Stimulated activated CD8-positive, alpha-beta memory T cell treated with anti-CD3 and anti-CD28 coated beads, Interleukin-12 subunit alpha, Interleukin-12 subunit beta, amount 100 ng/mL, for 24 hours (primary cell): ENCODE results near the gene MACROD2.

ENCODE experiments used
- DNase-seq: peaks from one replicate; pipeline ENCODE4 v3.0.0-alpha.2; 2020; ENCODE audit errors: extremely low read depth

Gene MACROD2

DNA sequence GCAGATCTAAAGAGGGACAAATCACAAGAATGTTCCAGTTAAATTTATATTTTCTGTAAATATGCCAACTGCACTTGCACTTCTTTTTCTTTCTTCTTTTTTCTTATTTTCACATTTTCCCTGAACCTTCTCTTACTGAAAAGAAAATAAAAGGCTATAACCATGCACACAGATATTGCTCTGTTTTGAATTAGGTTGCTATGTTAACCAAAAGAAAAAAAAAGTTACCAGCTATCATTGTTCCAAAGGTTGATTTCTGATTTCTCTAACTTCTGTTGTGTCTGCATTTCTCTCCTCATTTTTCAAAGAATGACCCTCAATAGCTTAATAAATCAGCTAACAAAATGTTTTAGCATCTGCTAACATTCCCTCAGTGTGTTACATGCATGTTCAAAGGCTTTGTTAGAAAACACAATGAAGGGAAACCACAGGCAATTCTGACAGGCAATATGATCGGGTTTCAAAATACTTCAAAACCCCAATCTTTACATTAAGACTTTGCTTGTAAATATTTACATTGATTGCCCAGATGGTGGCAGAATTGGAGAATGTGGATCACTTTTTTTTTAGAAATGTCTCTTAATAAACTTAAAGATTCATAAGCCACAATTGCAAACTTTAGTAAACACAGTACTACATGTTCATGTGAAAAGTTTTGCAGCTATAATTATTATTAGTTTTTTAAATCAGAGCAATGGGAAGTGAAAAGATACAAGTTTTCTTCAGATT lies 1270.4 kb downstream of the MACROD2 start:
- no peak for DNase-seq

DNA sequence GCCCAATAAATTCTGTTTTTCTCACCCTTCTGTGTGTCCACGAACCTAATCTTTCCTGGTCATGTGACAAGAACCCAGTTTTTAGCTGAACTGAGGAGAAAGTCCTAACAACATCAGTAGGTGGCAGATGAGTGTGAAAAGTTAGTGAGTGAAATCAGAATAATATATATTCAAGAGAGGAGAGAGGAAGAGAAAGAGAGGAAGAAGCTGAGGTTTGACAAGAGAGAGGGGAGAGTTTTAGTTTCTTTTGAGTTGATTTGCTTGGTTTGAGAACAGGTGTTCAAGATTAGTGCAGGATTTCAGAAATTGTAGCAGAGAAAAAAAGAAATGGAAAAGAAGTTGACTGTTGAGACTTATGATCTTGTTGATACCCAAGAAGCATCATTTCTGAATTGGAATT lies 1272.6 kb downstream of the MACROD2 start:
- no peak for DNase-seq

DNA sequence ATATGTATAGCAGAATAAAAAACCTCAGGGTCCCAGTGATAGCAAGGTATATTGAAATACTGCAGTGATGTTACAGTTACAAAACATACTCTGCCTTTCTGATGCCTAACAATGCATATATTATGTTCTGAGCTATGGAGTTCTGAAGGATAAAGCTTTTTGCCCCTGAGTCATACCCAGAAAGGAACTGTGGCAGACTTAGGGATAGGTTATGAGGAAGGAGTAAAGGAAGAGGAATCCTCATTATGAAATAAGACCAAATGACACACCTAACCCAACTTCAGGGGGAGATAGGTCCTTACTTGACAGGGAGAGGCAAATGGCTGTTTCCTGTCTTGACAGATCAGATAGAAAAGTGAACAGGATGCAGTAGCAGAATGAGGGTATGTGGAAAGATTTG lies 1282.7 kb downstream of the MACROD2 start:
- no peak for DNase-seq

DNA sequence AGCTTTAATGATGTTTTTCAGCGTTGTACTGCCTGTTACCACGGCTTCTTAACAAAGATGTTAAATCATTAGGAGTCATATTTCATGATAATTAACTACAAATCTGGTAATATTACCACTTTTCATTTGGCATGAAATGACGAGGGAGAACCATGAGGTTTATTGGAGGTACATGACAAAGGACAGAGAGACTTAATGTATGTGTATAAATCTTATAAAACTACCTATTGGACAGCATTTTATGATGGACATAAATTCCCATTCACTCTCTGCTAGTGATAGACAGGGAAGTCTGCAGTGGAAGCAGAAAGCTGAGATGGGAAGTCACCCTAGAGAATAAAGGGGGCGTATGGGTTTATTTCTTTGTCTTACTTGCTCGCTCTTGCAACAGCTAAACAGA lies 1292.0 kb downstream of the MACROD2 start:
- no peak for DNase-seq

DNA sequence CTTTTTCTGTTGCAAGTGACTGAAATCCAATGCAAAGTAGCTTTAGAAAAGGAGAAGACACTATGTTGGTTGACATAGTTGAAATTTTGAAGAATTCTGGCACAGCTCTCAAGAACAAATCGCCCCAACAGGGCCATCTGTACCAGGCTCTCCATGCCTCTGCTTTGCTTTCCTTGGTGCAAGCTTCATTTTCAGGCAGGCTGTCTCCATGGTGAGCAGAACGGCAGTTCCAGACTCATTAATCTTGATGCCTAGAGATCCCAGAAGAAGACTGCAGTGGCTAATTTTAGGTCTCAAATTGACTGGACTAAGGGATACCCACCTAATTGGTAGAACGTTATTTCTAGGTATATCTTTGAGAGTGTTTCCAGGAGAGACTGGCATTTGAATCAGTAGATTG lies 1292.8 kb downstream of the MACROD2 start:
- no peak for DNase-seq

DNA sequence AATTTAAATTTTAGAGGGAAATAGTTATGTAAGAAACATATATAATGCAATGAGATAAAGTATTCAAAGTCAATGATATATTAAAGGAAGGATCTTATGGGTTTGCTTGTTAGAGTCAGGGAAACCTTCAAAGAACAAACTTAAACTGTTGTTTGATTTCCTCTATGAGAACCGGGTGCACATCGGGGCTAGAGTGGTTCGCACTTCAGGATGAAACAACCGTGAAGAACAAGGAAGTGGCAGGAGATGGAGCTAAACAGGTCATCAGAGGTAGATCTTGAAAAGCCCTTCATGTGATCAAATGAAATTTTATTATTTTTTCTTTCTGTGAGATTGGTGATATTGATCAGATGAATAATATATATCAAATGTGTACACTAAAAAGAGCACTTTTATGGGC lies 1294.0 kb downstream of the MACROD2 start:
- DNase-seq = no peak

DNA sequence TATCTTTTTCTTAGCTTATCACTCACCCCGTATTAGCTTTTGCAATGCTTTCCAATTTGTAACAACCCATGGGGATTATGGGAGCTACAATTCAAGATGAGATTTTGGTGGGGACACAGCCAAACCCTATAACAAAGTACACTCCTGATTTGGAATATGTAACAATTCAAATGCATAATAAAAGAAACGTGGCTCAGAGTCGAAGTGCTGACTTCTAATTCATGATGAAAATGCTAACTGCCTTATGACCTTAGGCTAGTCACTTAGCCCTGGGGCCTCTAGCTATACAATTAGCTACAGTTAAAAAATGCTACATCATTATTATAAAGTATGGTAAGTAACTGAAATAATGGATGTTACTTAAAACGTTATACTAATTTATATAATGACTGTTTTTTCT lies 1297.1 kb downstream of the MACROD2 start:
- DNase-seq = no peak

DNA sequence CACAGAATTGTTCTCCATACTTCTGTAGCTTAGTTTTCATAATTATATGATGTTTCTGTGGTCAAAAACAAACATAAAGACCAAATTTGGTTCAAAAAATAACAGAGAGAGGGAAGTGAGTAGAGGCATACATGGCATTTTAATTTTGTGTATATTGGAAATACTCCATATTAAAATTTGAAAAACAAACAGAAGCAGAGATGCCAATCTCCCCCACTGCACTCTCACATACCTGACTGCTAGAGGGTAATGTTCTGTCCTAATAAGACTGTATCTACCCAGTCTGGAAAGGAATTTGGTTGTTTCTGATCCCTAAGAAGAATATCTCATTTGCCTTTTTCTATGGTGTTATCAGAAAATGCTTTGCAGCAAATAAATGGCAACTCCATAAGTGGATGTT lies 1301.1 kb downstream of the MACROD2 start:
- no peak for DNase-seq

DNA sequence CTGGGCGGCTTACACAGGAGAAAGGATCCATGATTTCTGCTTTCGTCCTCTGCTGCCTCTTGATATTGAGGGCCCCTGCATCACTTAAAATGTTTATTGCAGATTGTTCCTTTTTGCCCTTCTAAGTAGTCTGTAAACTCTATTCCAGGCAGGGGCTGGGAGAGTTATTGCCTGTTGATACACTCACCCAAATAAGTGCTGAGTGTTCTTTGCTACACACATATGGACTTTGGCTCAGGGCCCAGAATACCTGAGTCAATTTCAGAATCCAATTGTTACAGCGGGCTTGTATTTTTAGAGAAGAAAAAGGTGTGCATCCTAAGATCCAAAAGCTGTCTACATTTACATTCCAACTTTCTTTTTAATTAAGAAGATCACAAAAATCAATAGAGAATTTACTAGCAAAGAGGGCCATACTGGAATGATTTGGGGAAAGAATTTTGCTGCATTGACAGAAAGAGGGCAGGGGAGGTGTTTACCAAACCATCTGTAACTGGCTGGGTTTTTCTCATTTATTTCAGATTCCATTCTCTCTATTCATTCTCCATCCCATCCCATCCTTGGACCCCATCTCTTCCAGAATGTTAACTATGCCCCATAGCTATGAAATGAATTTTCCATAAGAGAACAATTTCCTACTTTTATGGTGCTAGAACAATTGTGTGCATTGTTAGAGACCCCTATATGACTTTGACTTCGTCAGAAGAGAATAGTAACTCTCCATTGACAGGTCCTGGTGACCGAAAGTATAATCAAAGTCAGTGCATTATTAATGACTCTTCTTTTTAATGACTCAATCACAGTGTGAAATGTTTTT lies 1302.0 kb downstream of the MACROD2 start:
- DNase-seq = no peak

DNA sequence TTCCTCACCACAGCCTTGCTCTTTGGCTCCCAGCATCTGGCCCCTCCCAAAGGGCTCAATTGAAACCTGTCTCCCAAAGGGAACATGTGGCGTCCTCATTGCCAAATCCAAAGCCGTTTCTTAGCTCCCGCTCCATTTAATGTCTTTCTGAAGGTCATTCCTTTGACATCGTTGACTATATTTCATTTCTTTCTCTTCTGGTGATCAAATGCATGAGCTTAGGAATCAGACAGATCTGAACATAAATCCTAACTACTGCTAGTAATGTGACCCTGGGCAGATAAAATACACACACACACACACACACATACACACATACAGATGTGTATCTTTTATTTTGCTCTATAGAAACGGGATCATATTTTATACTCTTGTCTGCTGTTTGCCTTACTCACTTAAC lies 1306.8 kb downstream of the MACROD2 start:
- no peak for DNase-seq

DNA sequence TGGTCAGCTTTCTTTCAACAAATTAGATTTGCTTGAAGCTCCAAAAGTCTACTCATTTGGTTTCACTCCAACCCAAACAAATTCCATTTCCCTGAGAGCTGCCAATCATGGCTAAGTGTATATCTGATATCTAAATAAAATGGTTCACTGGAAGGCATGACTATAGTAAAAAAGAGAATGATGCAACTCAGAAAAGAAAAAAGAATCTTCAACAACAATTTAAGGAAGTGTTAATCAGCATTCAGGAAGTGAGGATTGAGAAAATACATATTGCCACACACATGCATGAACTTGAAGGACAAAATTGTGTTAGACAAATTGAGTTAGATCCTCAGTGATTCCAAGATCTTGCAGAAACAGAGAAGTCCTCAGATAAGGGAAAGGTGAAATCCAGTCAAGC lies 1315.0 kb downstream of the MACROD2 start:
- DNase-seq = no peak

DNA sequence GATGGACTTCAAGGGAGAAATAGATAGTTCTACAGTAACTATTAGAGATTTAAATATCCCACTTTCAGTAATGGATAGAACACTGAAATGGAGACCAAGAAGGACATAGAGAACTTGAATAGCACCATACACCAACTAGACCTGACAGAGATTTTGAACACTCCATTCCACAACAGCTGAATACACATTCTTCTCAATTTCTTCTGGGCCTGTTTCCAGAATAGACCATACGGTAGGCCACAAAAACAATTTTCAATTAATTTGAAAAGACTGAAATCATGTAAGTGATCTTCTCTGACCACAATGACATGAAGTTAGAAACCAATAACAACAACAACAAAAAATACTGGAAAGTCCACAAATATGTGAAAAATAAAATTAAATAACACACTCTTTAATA lies 1321.2 kb downstream of the MACROD2 start:
- no peak for DNase-seq

DNA sequence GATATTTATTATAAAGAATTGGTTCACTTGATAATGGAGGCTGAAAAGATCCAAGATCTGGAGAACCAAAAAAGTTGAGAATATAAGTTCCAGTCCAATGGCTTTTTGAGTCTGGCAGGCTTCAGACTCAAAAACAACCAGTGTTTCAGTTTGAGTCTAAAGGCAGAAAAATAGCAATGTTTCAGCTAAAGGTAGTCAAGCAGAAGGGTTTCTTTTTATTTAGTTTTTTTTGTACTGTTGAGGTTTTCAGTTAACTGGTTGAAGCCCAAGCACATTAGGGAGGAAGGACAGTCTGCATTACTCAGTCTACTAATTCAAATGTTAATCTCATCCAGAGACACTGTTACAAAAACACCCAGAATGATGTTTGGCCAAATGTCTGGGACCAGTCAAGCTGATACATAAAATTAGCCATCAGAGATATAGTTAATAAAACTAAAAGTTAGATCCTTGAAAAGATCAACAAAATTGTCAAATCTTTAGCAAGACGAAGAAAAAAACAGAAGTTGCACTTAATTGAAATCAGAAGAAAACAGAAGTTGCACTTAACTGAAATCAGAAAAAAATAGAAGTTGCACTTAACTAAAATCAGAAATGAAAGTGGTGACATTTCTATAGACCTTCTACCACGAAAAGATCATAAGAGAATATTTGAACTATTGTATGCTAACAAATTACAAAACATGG lies 1322.4 kb downstream of the MACROD2 start:
- no peak for DNase-seq

DNA sequence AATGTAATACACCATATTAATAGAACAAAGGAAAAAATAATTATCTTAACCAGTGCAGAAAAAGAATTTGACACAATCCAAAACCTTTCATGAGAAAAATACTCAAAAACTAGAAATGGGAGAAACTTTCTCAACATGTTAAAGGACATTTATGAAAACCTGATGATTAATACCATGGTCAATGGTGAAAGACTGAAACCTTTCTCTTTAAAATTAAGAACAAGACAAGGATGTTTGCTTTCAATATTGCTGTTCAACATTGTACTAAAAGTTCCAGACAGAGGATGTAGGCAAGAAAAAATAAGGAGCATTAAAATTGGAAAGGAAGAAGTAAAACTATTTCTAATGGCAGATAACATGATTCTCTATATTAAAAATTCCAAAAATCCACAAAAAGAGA lies 1323.4 kb downstream of the MACROD2 start:
- DNase-seq = no peak

DNA sequence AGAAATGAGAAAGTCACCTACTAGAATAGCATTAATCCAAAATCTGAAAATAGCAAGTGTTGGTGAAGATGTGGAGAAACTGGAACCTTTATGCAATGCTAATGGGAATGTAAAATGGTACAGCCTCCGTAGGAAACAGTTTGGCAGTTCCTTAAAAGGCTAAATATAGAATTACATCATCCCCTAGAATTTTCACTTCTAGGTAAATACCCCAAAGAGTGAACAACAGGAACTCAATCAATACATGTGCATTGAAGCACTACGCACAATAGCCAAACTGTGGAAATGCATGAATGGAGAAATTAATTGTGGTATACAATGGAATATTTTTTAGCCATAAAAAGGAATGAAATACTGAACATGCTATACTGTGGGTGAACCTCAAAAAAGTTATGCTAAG lies 1324.1 kb downstream of the MACROD2 start:
- DNase-seq = no peak

DNA sequence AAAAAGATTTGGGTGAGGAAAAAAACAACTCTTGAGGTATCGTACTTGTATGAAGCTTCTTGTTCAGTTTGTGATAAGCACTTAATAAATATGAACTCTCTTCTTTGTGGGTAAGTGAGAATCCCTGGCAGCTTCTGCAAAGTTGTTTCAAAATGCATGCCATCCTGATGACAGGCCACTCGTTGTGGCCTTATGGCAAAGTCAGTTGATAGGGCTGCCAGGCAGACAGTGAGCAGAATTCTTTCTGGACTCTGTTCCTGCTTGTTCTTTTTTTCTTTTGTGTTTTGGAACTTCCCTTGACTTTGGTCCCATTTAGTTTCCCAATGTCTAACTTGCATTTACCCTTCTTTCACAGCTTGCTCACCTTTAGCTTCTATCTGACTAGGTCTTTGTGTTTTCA lies 1325.6 kb downstream of the MACROD2 start:
- DNase-seq = no peak

DNA sequence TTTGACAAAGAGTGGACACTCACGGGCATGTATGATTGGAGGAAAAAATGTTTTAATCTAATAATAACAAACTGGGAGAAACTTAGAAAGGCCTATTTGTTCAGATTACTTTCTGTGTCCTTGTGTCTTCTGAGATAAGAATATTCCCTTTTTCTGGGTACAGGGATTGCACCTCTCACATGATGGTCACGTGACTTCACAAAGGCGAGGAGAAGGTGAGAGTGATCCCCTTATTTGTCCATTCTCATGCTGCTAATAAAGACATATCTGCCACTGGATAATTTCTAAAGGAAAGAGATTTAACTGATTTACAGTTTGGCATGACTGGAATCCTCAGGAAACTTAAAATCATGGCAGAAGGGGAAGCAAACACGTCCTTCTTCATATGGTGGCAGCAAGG lies 1331.8 kb downstream of the MACROD2 start:
- DNase-seq = no peak

DNA sequence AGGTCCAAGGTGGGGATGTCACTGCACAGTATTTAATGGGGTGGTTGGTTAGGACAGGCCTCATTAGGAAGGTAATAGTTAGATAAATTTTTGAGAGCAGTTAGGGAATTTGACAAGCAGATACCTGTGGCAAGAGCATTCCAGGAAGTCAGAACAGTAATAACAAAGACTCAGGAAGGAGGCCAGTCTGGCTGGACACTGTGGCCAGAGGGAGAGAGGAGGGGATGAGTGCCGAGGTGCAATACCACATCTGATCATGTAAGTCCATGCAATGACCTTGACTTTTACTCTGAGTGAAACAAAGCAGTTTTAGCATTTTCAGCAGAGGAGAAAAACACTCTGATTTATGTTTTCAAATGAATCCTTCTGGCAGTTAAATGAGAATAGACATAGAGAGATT lies 1332.8 kb downstream of the MACROD2 start:
- no peak for DNase-seq

DNA sequence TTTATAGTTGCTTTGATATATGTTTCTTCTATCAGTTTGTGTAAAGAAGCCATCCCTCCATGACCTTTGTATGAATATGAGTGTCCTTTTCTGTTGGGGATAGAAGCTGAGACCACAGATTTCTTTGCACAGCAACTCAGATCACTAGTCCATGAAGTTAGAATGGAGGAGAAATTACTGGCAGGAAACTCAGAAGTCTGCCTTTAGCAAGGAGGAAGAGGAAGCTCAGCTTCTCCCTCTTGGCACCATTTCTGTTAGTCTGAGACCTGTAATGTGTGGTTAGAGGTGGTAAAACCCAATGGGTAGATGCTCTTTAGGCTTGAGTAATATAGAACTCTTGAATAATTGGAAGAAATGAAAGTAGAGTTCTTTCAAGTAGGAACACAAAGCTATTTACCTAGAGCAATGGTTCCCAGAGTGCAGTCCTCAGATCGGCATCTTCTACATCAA lies 1337.4 kb downstream of the MACROD2 start:
- no peak for DNase-seq

DNA sequence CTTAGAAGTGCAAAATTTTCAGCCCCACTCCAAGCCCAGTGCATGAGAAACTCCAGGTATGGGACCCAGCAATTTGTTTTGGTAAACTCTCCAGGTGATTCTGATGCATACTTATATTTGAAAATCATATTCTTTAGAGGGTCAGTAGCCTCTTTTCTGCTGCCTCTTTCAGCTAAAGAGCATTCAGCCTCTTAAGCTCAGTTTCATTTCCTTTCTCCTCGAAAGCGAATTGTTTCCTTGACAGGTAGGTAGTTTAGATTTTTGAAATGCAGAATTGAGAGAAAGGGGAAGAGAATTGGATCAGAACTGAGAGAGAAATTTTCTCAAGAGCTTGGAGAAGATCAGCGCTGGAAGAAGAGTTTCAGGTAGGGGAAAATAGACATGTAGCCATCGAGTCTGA lies 1337.9 kb downstream of the MACROD2 start:
- DNase-seq = no peak

DNA sequence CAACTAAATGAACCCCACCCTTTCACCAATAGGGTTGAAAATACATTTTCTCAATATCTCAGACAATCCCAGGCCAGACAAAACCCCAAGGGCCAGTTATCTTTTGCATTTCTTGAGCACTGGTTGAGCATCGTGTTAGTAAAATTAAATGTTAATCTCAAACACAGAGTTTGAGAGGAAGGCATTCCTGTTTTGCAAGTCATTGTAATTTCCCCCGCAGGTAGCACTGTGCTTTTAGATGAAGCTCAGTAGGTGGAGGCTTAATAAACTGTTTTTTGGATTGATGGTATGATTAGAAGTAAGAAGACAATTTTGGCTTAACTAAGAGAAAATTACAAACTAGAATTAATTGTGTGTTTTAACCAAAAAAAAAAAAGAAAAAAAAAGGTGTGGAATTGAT lies 1340.7 kb downstream of the MACROD2 start:
- no peak for DNase-seq

DNA sequence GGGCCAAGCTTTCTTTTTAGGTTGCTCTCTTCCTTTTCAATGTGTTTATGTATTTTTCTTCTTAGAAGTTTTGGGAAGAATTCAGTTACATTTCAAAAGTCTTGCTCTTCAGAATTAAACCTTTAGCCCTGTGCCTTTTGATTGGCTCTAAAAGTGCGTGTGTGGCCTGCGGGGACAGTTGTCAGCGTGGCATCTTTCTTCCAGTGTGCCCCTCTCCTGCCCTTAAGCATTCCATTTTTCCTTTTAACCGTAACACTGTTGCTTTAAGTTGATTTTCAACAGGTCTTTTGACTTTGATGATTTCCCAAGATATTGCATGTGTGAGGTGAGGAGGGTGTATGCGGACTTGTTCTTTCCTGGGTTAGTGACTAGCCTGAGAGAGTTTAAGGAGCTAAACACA lies 1341.2 kb downstream of the MACROD2 start:
- DNase-seq = no peak

DNA sequence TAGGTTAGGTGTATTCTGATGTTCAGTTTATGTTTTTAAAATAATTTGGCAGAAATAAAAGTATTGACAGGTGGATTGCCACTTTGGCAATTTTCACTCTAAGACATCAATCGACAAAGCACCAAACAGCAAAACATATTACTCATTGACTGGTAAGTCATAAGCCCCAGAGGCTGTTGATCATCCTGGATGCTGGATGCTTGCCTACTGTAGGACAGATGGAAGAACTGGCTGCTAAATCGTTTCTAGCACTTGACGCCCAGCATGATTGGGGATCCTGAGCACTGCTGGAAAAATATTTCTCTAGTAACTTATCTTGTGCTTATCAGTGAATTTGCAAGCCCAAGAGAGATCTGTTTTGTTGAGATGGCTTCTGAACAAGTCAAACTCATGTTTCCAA lies 1343.9 kb downstream of the MACROD2 start:
- DNase-seq = no peak
